Activated B cell treated with CpG ODN at 0.5 μM for 24 hours (primary cell): ENCODE results near the gene MICALL2. TPM values are rescaled to one million over a fixed set of nuclear protein-coding genes. Genes with fewer than 3 reads are reported as not detected.

ENCODE experiments used
- ATAC-seq: fragments of 200-7000 bp; cut with Tn5 transposase; one replicate; pipeline ENCODE4 v1.10.0; 2021; ENCODE audit warnings: low read depth, mild to moderate bottlenecking, moderate library complexity
- CTCF ChIA-PET: fragments of 350-600 bp; sonication (Branson Sonifier 250); formaldehyde crosslinking; loops from one replicate; lab custom pipeline; 2021; ENCODE audit warnings: antibody characterized with exemption; lab: Charles Lee
- POLR2A ChIA-PET: fragments of 350-600 bp; sonication (Branson Sonifier 250); formaldehyde crosslinking; loops from one replicate; lab custom pipeline; 2021; ENCODE audit warnings: antibody characterized with exemption; lab: Charles Lee
- DNase-seq: peaks from one replicate; pipeline ENCODE4 v3.0.0; 2022
- H3K27ac Mint-ChIP-seq: one replicate; pipeline ENCODE4 v1.8.0; 2020; ENCODE audit warnings: mixed read lengths
- H3K27me3 Mint-ChIP-seq: one replicate; pipeline ENCODE4 v1.8.0; 2021; ENCODE audit warnings: mixed read lengths
- H3K36me3 Mint-ChIP-seq: one replicate; pipeline ENCODE4 v1.8.0; 2021; ENCODE audit warnings: low read depth, mixed read lengths
- H3K4me1 Mint-ChIP-seq: one replicate; pipeline ENCODE4 v1.8.0; 2021; ENCODE audit warnings: mixed read lengths
- H3K4me3 Mint-ChIP-seq: one replicate; pipeline ENCODE4 v1.8.0; 2020; ENCODE audit warnings: mild to moderate bottlenecking, mixed read lengths
- H3K9me3 Mint-ChIP-seq: one replicate; pipeline ENCODE4 v1.8.0; 2020; ENCODE audit warnings: mixed read lengths
- CTCF ChIP-seq: fragments of 200-600 bp; IDR thresholded peaks from one replicate; pipeline ENCODE4 v1.8.0; 2022; ENCODE audit warnings: antibody characterized with exemption, mild to moderate bottlenecking
- intact Hi-C: fragments of 100-400 bp; cut with micrococcal nuclease; formaldehyde crosslinking; loops from one replicate; pipeline ENCODE4 v1.15.1; 2024
- total RNA-seq: library from RNA; stranded (reverse); gene quantifications from 2 replicates; pipeline ENCODE4 v1.2.3, GENCODE V29; 2022

Gene MICALL2
- total RNA-seq, 1 donor from 2014 or later, result 0.55 TPM

- CTCF ChIA-PET, result interaction anchor here (0.6 kb wide), 1 partner anchor 668 kb away, joined by 3 read pairs; no protein-coding TSS in a partner anchor
- H3K27ac Mint-ChIP-seq, result no peak overlapping the region
- POLR2A ChIA-PET, result interaction anchor here (0.6 kb wide), 1 partner anchor 20 kb away, joined by 7 read pairs; no protein-coding TSS in a partner anchor
Observed at GRCh38 chr7:1492640-1493039, 33.4 kb upstream of the MICALL2 start.

GRCh38 chr7:1492221-1492620 lies 33.0 kb upstream of the MICALL2 start:
- Mint-ChIP-seq H3K27ac (no peak overlapping the region), H3K36me3 (peaks cover 69% of the 10 kb centered on the region), H3K4me3 (no peak overlapping the region), H3K27me3 (no peaks in the 10 kb centered on the region), H3K4me1 (no peaks in the 10 kb centered on the region), H3K9me3 (no peaks in the 10 kb centered on the region)
- CTCF ChIA-PET, result interaction anchor here (0.6 kb wide), 1 partner anchor 668 kb away, joined by 3 read pairs; no protein-coding TSS in a partner anchor
- TF ChIP-seq CTCF, result no peak
- intact Hi-C loops, result no loop called here
- no peak for ATAC-seq
- no peak for DNase-seq
- POLR2A ChIA-PET, result interaction anchor here (0.6 kb wide), 1 partner anchor 20 kb away, joined by 7 read pairs; no protein-coding TSS in a partner anchor

More at GRCh38 chr7:1492640-1493039, 33.4 kb upstream of the MICALL2 start:
- Mint-ChIP-seq H3K9me3 (no peaks in the 10 kb centered on the region), H3K36me3 (peaks cover 73% of the 10 kb centered on the region), H3K4me1 (no peaks in the 10 kb centered on the region), H3K4me3 (no peak overlapping the region), H3K27me3 (no peaks in the 10 kb centered on the region)
- DNase-seq (no peak), ATAC-seq (no peak)
- intact Hi-C loops, result no loop called here
- no peak for TF ChIP-seq CTCF

GRCh38 chr7:1490837-1491236 lies 31.6 kb upstream of the MICALL2 start:
- ChIA-PET CTCF (no interaction called here), POLR2A (interaction anchor here (0.7 kb wide), 1 partner anchor 11 kb away, joined by 3 read pairs; no protein-coding TSS in a partner anchor)
- H3K9me3 Mint-ChIP-seq, result no peaks in the 10 kb centered on the region
- H3K27me3 Mint-ChIP-seq, result no peaks in the 10 kb centered on the region
- no peak for ATAC-seq
- H3K4me1 Mint-ChIP-seq, result no peaks in the 10 kb centered on the region
- intact Hi-C loops, result no loop called here
- no peak for TF ChIP-seq CTCF
- no peak overlapping the region for H3K4me3 Mint-ChIP-seq
- no peak overlapping the region for H3K27ac Mint-ChIP-seq
- DNase-seq, result no peak
- peaks cover 69% of the 10 kb centered on the region for H3K36me3 Mint-ChIP-seq

- CTCF ChIA-PET, result no interaction called here
- H3K27ac Mint-ChIP-seq, result no peak overlapping the region
- POLR2A ChIA-PET, result no interaction called here
- H3K9me3 Mint-ChIP-seq, result no peaks in the 10 kb centered on the region
- no peak for TF ChIP-seq CTCF
- no peaks in the 10 kb centered on the region for H3K4me1 Mint-ChIP-seq
- no peak overlapping the region for H3K4me3 Mint-ChIP-seq
- intact Hi-C loops, result no loop called here
- H3K27me3 Mint-ChIP-seq, result no peaks in the 10 kb centered on the region
- peaks cover 72% of the 10 kb centered on the region for H3K36me3 Mint-ChIP-seq
- DNase-seq (no peak), ATAC-seq (no peak)
Observed at GRCh38 chr7:1489336-1489735, 30.1 kb upstream of the MICALL2 start.

GRCh38 chr7:1488016-1488415 lies 28.7 kb upstream of the MICALL2 start:
- ChIA-PET POLR2A (no interaction called here), CTCF (no interaction called here)
- Mint-ChIP-seq H3K4me3 (no peak overlapping the region), H3K36me3 (peaks cover 76% of the 10 kb centered on the region), H3K9me3 (no peaks in the 10 kb centered on the region), H3K4me1 (no peaks in the 10 kb centered on the region), H3K27ac (no peak overlapping the region), H3K27me3 (no peaks in the 10 kb centered on the region)
- TF ChIP-seq CTCF, result no peak
- DNase-seq (no peak), ATAC-seq (no peak)
- intact Hi-C loops, result no loop called here
